ENCODE measurements around the gene TIMP3. TPM values are rescaled to one million over a fixed set of nuclear protein-coding genes. Genes with fewer than 3 reads are reported as not detected.
A peak's percentile ranks its signal among the peaks of the same experiment; 100 is the strongest.

The TIMP3 gene
- total RNA-seq, 2 donors from 2014 or later, result 149 to 280 TPM

DNA sequence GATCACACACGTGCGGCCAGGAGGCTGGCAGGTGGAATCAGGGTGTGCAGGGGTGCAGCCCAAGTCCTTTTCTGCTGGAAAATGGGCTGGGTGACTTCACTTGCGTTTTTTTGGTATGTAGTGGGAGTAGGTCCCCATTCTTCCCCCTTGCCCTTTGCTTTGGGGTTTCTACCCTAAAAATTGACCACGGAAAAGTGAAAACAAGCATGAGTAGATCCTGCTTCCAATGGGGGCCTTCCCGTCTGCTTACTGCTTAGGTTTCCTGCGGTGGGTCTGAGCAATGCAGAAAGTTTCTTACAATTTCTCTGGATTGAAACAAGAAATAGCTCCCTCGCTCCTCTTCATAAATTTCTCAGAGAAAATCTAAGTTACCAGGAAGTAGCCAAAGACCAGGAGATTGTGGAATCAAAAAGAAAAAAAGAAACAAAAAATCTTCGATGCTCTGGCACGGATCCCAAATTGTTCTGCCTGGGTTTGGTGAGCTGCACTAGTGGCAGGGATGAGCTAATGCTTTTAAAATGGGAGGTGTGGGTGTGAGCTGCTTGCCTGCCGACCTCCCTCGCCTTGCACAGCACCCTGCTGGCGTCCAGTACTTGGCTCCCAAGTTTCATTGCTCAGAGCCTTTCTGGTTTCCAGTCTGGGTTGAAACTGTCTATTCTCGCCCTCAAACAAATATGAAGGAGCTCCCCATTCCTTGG is 2.4 kb downstream of the TIMP3 start:
- DNase-seq, result no peak
- 55 to 63% methylated on average over 13 of the region's 13 CpGs for WGBS, 2 donors
- peaks cover 12% of the 10 kb centered on the region for H3K4me1 ChIP-seq

DNA sequence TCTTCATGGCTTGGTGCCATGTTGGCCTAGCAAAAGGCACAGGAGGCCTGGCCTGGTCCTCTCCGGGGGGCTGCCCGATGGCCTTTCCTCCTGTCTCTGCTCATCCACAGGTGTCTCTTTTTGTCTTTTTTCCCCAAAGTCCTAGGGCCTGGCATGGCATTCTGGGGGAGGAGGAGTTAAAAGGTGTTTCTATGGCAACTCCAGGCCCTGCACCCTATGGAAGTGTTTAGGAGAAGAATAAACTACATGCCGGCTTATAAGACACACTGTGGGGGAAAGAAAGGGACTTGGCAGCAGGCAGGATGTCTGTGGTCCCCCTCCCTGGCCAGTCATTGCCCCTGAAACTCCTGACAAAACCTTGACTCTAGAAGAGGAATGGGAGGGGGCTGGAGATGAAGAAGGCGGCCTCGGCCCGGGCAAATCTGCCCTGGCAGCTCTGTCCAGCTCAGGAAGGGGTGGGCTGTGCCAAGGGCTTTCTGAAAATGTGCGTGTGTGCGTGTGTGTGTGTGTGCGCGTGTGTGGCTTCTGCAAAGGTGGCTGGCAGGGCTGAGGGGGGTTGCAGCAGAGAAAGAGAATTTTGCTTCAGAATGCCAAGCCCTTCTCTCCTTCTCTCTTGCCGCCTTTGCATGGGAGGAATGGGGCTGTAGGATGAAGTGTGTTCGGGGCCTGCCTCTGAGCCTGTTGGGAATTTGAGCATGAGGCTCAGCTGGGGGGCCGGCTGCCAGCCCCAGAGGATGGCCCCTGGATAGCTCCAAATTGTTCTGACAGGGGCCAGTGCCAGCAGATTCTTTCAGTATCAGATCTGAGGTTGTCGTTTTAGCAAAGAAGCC is 3.2 kb downstream of the TIMP3 start:
- H3K4me1 ChIP-seq, result peaks cover 13% of the 10 kb centered on the region
- intact Hi-C loops (cut with DNase I), result loop anchor here (10.0 kb wide), 1 partner anchor 270 kb away; no protein-coding TSS in a partner anchor
- H3K27me3 ChIP-seq, result peaks cover 0 to 12% of the 10 kb centered on the region in 2 donors
- no peaks in the 10 kb centered on the region for H3K36me3 ChIP-seq (replicated peaks in 1 of 2; ENCODE audit: insufficient read depth in 1 of 2, low read depth in 2 of 2)
- peak overlapping the region in 1 of 4 donors; percentile 8 for H3K27ac ChIP-seq
- DNase-seq (no peak), ATAC-seq (no peak)
- 63 to 65% methylated on average over 14 of the region's 14 CpGs for WGBS, 2 donors
- H3K4me3 ChIP-seq, result no peak overlapping the region
- no peaks in the 10 kb centered on the region for H3K9me3 ChIP-seq
- no peak for TF ChIP-seq POLR2A (IDR thresholded peaks at IDR 0.05)
- TF ChIP-seq, protein P1, sequence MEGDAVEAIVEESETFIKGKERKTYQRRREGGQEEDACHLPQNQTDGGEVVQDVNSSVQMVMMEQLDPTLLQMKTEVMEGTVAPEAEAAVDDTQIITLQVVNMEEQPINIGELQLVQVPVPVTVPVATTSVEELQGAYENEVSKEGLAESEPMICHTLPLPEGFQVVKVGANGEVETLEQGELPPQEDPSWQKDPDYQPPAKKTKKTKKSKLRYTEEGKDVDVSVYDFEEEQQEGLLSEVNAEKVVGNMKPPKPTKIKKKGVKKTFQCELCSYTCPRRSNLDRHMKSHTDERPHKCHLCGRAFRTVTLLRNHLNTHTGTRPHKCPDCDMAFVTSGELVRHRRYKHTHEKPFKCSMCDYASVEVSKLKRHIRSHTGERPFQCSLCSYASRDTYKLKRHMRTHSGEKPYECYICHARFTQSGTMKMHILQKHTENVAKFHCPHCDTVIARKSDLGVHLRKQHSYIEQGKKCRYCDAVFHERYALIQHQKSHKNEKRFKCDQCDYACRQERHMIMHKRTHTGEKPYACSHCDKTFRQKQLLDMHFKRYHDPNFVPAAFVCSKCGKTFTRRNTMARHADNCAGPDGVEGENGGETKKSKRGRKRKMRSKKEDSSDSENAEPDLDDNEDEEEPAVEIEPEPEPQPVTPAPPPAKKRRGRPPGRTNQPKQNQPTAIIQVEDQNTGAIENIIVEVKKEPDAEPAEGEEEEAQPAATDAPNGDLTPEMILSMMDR (IDR thresholded peaks at IDR 0.05), result no peak

More for the DNA sequence above, 2.4 kb downstream of the TIMP3 start:
- peaks cover 0 to 12% of the 10 kb centered on the region in 2 donors for H3K27me3 ChIP-seq
- TF ChIP-seq, protein P1 (IDR thresholded peaks at IDR 0.05), result no peak
- no peak overlapping the region for H3K4me3 ChIP-seq
- H3K27ac ChIP-seq, result no peak overlapping the region
- ATAC-seq, result no peak
- no peaks in the 10 kb centered on the region for H3K9me3 ChIP-seq
- intact Hi-C loops (cut with DNase I), result loop anchor here (10.0 kb wide), 1 partner anchor 269 kb away; no protein-coding TSS in a partner anchor
- no peaks in the 10 kb centered on the region for H3K36me3 ChIP-seq (replicated peaks in 1 of 2; ENCODE audit: insufficient read depth in 1 of 2, low read depth in 2 of 2)

DNA sequence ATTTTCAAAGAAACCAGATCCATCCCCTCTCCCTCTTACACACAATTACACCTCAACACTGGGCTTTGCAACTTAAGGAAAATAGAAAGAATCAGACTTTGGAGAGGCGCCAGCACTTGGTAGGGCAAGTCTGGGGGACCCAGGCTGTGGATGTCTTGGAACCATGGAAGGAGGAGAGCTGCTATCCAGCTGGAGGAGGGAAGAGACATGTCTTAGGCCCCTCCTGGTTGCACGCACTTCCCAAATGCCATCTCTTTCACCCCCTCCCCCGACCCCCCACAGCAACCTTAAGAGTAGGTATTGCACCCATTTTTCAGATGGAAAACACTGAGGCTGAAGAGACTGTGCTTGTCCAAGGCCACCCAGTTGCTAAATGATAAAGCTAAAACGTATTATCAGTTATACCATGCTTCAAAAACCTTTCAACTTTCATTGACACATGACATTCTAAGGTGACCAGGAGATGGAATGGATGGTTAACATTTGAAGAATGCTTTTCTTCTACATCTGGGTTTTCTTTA is 3.9 kb downstream of the TIMP3 start:
- DNase-seq (no peak), ATAC-seq (no peak)
- Histone ChIP-seq H3K4me1 (peaks cover 16% of the 10 kb centered on the region), H3K27me3 (peaks cover 0 to 12% of the 10 kb centered on the region in 2 donors), H3K9me3 (no peaks in the 10 kb centered on the region), H3K27ac (no peak overlapping the region), H3K4me3 (no peak overlapping the region), H3K36me3 (replicated peaks in 1 of 2; ENCODE audit: insufficient read depth in 1 of 2, low read depth in 2 of 2) (no peaks in the 10 kb centered on the region)
- intact Hi-C loops (cut with DNase I), result loop anchor here (10.0 kb wide), 1 partner anchor 271 kb away; no protein-coding TSS in a partner anchor
- TF ChIP-seq, protein P1 (IDR thresholded peaks at IDR 0.05), result no peak
- TF ChIP-seq POLR2A (IDR thresholded peaks at IDR 0.05), result no peak
- WGBS, 2 donors, result 49 to 68% methylated on average over 4 of the region's 4 CpGs

DNA sequence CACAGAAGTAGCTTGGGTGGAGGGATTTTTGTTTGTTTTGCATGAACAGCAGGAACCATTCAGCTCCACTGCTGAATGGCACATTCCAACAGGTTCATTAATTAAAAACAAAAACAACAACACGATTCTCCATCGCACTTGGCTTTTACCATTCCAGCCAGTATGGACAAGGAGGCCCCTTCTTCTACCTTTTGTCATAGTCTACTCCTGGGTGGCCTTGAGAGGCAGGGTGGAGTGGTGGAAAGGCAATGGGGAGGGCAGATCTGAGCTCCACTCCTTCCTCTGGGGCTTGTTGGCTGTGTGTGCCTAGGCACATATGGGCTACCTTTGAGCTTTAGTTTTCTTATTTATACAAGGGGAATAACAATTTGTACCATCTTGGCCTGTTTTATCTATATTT is 4.8 kb downstream of the TIMP3 start:
- Histone ChIP-seq H3K27ac (no peak overlapping the region), H3K4me1 (peaks cover 14% of the 10 kb centered on the region), H3K27me3 (peaks cover 0 to 12% of the 10 kb centered on the region in 2 donors), H3K36me3 (replicated peaks in 1 of 2; ENCODE audit: insufficient read depth in 1 of 2, low read depth in 2 of 2) (no peaks in the 10 kb centered on the region), H3K4me3 (no peak overlapping the region), H3K9me3 (no peaks in the 10 kb centered on the region)
- DNase-seq (no peak), ATAC-seq (no peak)
- WGBS, 2 donors, result 39 to 70% methylated on average over 2 of the region's 2 CpGs
- TF ChIP-seq, protein P1 (IDR thresholded peaks at IDR 0.05), result no peak
- TF ChIP-seq POLR2A (IDR thresholded peaks at IDR 0.05), result peak in 1 of 3 donors; percentile 2
- intact Hi-C loops (cut with DNase I), result loop anchor here (10.0 kb wide), 1 partner anchor 271 kb away; no protein-coding TSS in a partner anchor

Data from body of pancreas (tissue), 4 donors.